CD4-positive, CD25-positive, alpha-beta regulatory T cell (primary cell): Measurements from ENCODE around the gene RNF149. TPM values are rescaled to one million over a fixed set of nuclear protein-coding genes. Genes with fewer than 3 reads are reported as not detected.

Source experiments
- ATAC-seq, 2 donors: fragments of 150-1000 bp; cut with Tn5 transposase; one replicate each; pipeline ENCODE4 v1.10.0; 2021; ENCODE audit warnings: low read depth in 2 of 2, moderate number of reproducible peaks in 2 of 2, moderate library complexity in 1 of 2
- DNase-seq, 3 donors: peaks; one replicate each; pipeline versions ENCODE4 v3.0.0 to v3.0.0-alpha.2; 2012 to 2022; ENCODE audit warnings: mixed read lengths in 1 of 3
- H3K27ac ChIP-seq: one replicate; pipeline ENCODE4 v1.7.0; 2013; ENCODE audit warnings: mild to moderate bottlenecking, low read length; ENCODE audit not compliant: insufficient read depth, poor library complexity, severe bottlenecking
- H3K27me3 ChIP-seq: one replicate; pipeline ENCODE4 v1.7.0; 2013; ENCODE audit warnings: low read length; ENCODE audit not compliant: control insufficient read depth, insufficient read depth
- H3K36me3 ChIP-seq: one replicate; pipeline ENCODE4 v1.7.0; 2013; ENCODE audit warnings: mild to moderate bottlenecking, low read length, moderate library complexity; ENCODE audit not compliant: control insufficient read depth, insufficient read depth
- H3K4me1 ChIP-seq: 2 replicates; pipeline ENCODE4 v1.7.0; 2013; ENCODE audit warnings: mild to moderate bottlenecking, low read length; ENCODE audit not compliant: insufficient read depth, control insufficient read depth, poor library complexity, severe bottlenecking
- H3K4me3 ChIP-seq: one replicate; pipeline ENCODE4 v1.7.0; 2013; ENCODE audit warnings: low read depth, mild to moderate bottlenecking, low read length, moderate library complexity
- H3K9me3 ChIP-seq, 2 experiments: 1 replicate in 1 of 2; 2 replicates in 1 of 2; pipeline ENCODE4 v1.7.0; 2013; ENCODE audit warnings: low read length in 2 of 2, mild to moderate bottlenecking in 1 of 2, moderate library complexity in 1 of 2; ENCODE audit not compliant: control insufficient read depth in 2 of 2
- H3K27ac Mint-ChIP-seq, 3 donors: one replicate each; pipeline ENCODE4 v1.8.0; 2020 to 2022; ENCODE audit warnings: mild to moderate bottlenecking in 3 of 3, mixed read lengths in 3 of 3, moderate library complexity in 2 of 3
- H3K27me3 Mint-ChIP-seq: one replicate; pipeline ENCODE4 v1.8.0; 2022; ENCODE audit warnings: mild to moderate bottlenecking, mixed read lengths
- H3K36me3 Mint-ChIP-seq: one replicate; pipeline ENCODE4 v1.8.0; 2020; ENCODE audit warnings: mixed read lengths
- H3K4me1 Mint-ChIP-seq, 4 donors: one replicate each; pipeline ENCODE4 v1.8.0; 2020 to 2022; ENCODE audit warnings: mixed read lengths in 4 of 4, mild to moderate bottlenecking in 1 of 4
- H3K4me3 Mint-ChIP-seq, 4 donors: one replicate each; pipeline ENCODE4 v1.8.0; 2020 to 2022; ENCODE audit warnings: mild to moderate bottlenecking in 4 of 4, mixed read lengths in 4 of 4, moderate library complexity in 3 of 4
- H3K9me3 Mint-ChIP-seq, 7 donors: one replicate each; pipeline ENCODE4 v1.8.0; 2020 to 2022; ENCODE audit warnings: mixed read lengths in 7 of 7, mild to moderate bottlenecking in 3 of 7, moderate library complexity in 2 of 7
- polyA plus RNA-seq, 4 donors: library from polyadenylated mRNA; unstranded; fragments of 300-500 nt; fragmentation: Illumina TruSeq; gene quantifications; one replicate each; pipeline ENCODE4 v1.2.3, GENCODE V29; 2021
- total RNA-seq: library from RNA; stranded (reverse); gene quantifications from one replicate; pipeline ENCODE4 v1.2.3, GENCODE V29; 2022

Gene RNF149
- total and polyA plus RNA-seq, 5 donors from 2014 or later = 84.4 to 221 (median 92.8) TPM

DNA sequence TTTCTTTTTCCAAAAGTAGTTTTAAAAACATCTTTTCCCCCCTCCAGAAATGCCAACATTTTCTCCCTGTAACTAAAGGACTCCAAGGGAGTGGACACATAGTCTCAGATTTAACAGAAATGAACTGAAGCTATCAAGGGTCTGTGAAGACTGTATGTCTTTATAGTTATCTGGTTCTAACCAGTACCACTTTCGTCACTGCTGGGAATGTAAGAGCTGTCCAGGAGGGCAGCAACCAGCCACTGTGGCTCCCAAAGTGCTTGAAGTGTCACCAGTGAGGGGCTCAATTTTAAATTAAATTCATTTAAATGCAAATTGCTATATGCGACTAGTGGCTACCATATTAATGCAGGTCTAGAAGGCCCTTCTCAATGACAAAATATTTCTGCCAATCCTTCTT lies 15.0 kb downstream of the RNF149 start:
- DNase-seq = no peak
- Histone ChIP-seq H3K27ac (peak overlapping the region; percentile 14), H3K36me3 (peaks cover 46% of the 10 kb centered on the region), H3K4me1 (peaks cover 46% of the 10 kb centered on the region), H3K9me3 (no peaks in the 10 kb centered on the region), H3K27me3 (no peaks in the 10 kb centered on the region), H3K4me3 (no peak overlapping the region)
- peaks cover 23% of the 10 kb centered on the region for H3K36me3 Mint-ChIP-seq
- no peak overlapping the region for H3K4me3 Mint-ChIP-seq
- H3K4me1 Mint-ChIP-seq = peaks cover 25 to 74% (median 47%) of the 10 kb centered on the region in 4 donors
- no peaks in the 10 kb centered on the region for H3K27me3 Mint-ChIP-seq
- no peak for ATAC-seq
- no peak overlapping the region for H3K27ac Mint-ChIP-seq
- no peaks in the 10 kb centered on the region for H3K9me3 Mint-ChIP-seq

DNA sequence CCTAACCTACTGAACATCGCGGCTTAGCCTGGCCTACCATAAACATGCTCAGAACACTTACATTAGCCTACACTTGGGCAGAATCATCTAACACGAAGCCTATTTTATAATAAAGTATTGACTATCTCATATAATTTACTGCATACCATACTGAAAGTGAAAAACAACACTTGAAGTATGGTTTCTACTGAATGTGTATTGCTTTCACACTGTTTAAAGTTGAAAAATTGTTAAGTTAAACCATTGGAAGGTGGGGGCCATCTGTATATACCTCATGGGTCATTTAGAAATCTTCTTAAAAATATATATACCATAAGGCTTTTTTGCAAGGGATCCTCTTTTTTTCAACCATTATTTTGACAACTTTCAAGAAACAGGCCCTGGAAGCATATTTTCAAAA lies 16.5 kb downstream of the RNF149 start:
- Mint-ChIP-seq H3K4me1 (peaks cover 23 to 64% (median 36%) of the 10 kb centered on the region in 4 donors), H3K4me3 (no peak overlapping the region), H3K36me3 (peaks cover 24% of the 10 kb centered on the region), H3K27ac (no peak overlapping the region), H3K9me3 (no peaks in the 10 kb centered on the region), H3K27me3 (no peaks in the 10 kb centered on the region)
- Histone ChIP-seq H3K4me3 (no peak overlapping the region), H3K27me3 (no peaks in the 10 kb centered on the region), H3K36me3 (peaks cover 62% of the 10 kb centered on the region), H3K27ac (no peak overlapping the region), H3K4me1 (peaks cover 30% of the 10 kb centered on the region), H3K9me3 (no peaks in the 10 kb centered on the region)
- no peak for ATAC-seq
- no peak for DNase-seq

DNA sequence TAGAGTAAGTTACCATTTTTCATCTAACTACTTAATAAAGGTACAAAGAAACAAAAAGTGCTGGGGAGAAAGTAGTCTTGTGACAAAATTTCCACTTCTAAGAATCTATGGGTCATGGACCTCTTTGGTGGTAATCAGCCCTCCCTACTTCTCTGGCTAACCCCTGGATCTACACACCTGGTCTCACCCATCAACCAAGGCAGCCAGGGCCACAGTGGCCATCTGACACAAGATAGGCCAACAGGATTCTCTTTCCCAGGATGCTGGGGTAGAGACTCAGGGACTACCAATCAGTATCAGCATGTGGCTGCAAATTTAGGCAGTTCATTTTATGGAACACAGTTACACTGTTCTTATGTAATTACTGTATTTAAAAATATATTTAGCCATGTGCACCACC lies 17.8 kb downstream of the RNF149 start:
- Mint-ChIP-seq H3K4me1 (peaks cover 21 to 59% (median 32%) of the 10 kb centered on the region in 4 donors), H3K27me3 (no peaks in the 10 kb centered on the region), H3K9me3 (no peaks in the 10 kb centered on the region), H3K36me3 (peaks cover 28% of the 10 kb centered on the region), H3K27ac (peak overlapping the region in 1 of 3 donors; percentile 33), H3K4me3 (no peak overlapping the region)
- Histone ChIP-seq H3K4me1 (peaks cover 18% of the 10 kb centered on the region), H3K9me3 (no peaks in the 10 kb centered on the region), H3K4me3 (no peak overlapping the region), H3K27ac (no peak overlapping the region), H3K36me3 (peaks cover 74% of the 10 kb centered on the region), H3K27me3 (no peaks in the 10 kb centered on the region)
- no peak for ATAC-seq
- no peak for DNase-seq

DNA sequence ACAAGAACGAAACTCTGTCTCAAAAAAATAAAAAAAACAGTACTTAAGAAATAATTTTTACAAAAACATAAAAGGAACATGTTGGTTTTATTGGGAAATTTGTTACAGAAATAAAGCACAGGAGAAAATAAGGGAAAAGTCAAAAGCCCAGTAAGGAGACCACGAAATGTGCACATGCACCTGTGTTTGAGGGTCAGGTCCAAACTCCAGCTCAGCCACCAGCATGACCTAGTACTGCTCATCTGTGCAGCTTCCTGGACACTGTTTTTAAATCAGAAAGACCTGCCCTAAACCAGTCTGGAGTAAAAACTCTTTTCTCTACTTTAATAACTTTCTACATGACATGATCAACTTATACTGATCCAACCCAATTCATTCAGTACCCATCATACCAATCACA lies 21.2 kb downstream of the RNF149 start:
- DNase-seq (no peak), ATAC-seq (no peak)
- Mint-ChIP-seq H3K27me3 (no peaks in the 10 kb centered on the region), H3K9me3 (peaks cover 0 to 1% (median 0%) of the 10 kb centered on the region in 7 donors), H3K27ac (peak overlapping the region in 1 of 3 donors; percentile 3), H3K4me1 (peaks cover 11 to 58% (median 29%) of the 10 kb centered on the region in 4 donors), H3K4me3 (no peak overlapping the region), H3K36me3 (peaks cover 39% of the 10 kb centered on the region)
- Histone ChIP-seq H3K36me3 (peaks cover 82% of the 10 kb centered on the region), H3K27ac (peak overlapping the region; percentile 28), H3K4me3 (no peak overlapping the region), H3K27me3 (no peaks in the 10 kb centered on the region), H3K9me3 (no peaks in the 10 kb centered on the region), H3K4me1 (no peaks in the 10 kb centered on the region)

DNA sequence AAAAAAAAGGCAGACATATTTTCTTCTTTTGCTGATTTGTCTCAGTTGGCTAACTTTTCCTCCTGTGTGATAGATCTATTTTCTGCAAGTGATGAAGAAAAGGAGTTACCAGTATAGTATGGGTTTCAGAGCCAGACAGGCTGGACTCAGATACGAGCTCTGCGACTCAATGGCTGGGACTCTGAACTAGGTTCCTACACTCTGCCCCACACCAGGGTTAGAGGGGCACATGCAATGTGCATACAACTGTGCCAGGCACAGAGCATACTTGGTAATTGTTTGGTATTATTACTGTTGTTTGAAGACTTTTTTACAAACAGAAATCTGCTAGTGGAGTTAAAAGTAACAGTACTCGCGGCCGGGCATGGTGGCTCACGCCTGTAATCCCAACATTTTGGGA lies 21.8 kb downstream of the RNF149 start:
- Histone ChIP-seq H3K9me3 (no peaks in the 10 kb centered on the region), H3K27me3 (no peaks in the 10 kb centered on the region), H3K4me1 (no peaks in the 10 kb centered on the region), H3K36me3 (peaks cover 82% of the 10 kb centered on the region), H3K27ac (no peak overlapping the region), H3K4me3 (no peak overlapping the region)
- Mint-ChIP-seq H3K9me3 (peaks cover 0 to 1% (median 0%) of the 10 kb centered on the region in 7 donors), H3K4me1 (peaks cover 17 to 58% (median 31%) of the 10 kb centered on the region in 4 donors), H3K27ac (peak overlapping the region in 1 of 3 donors; percentile 3), H3K4me3 (no peak overlapping the region), H3K36me3 (peaks cover 40% of the 10 kb centered on the region), H3K27me3 (no peaks in the 10 kb centered on the region)
- DNase-seq (no peak), ATAC-seq (no peak)

DNA sequence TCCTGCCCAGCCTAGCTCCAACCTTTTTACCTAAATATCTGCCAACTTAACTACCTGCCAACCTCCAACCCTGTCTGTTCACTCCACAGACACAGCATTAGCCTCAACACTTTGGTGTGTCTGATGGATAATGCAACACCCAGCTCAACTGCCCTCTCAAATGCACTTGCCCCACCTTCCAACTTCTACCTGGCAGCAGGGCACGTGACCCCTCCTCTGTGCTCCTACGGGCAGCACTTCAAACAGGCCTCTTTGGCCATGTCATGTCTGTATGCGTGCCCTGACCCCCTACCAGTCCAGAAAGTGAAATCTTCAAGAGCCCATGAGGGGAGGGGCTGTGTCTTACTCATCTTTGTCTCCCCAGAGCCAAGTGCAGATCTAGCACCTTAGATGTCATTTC lies 25.5 kb downstream of the RNF149 start:
- H3K4me3 Mint-ChIP-seq = no peak overlapping the region

DNA sequence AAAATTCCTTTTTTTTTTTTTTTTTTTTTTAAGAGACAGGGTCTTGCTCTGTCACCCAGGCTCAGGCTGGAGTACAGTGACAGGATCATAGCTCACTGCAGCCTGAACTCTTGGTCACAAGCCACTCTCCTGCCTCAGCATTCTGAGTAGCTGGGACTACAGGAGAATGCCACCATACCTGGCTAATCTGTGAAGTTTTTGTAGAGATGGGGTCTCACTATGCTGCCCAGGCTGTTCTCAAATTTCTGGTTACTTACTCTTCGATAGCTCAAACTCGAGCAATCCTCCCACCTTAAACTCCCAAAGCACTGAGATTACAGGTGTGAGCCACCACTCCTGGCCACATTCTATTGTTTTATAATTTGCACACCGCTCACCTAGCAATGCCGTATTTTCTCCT lies 27.0 kb downstream of the RNF149 start:
- Mint-ChIP-seq H3K36me3 (peaks cover 67% of the 10 kb centered on the region), H3K4me3 (no peak overlapping the region)
- DNase-seq = no peak

More for the DNA sequence above, 25.5 kb downstream of the RNF149 start:
- H3K27ac Mint-ChIP-seq = peak overlapping the region; percentile 19 to 65 (median 65)
- Histone ChIP-seq H3K36me3 (peaks cover 95% of the 10 kb centered on the region), H3K9me3 (no peaks in the 10 kb centered on the region), H3K27ac (no peak overlapping the region), H3K4me1 (no peaks in the 10 kb centered on the region), H3K27me3 (no peaks in the 10 kb centered on the region), H3K4me3 (no peak overlapping the region)
- peaks cover 26 to 56% (median 38%) of the 10 kb centered on the region in 4 donors for H3K4me1 Mint-ChIP-seq
- no peak for DNase-seq
- H3K27me3 Mint-ChIP-seq = no peaks in the 10 kb centered on the region
- peaks cover 0 to 1% (median 0%) of the 10 kb centered on the region in 7 donors for H3K9me3 Mint-ChIP-seq
- ATAC-seq = no peak
- peaks cover 69% of the 10 kb centered on the region for H3K36me3 Mint-ChIP-seq

DNA sequence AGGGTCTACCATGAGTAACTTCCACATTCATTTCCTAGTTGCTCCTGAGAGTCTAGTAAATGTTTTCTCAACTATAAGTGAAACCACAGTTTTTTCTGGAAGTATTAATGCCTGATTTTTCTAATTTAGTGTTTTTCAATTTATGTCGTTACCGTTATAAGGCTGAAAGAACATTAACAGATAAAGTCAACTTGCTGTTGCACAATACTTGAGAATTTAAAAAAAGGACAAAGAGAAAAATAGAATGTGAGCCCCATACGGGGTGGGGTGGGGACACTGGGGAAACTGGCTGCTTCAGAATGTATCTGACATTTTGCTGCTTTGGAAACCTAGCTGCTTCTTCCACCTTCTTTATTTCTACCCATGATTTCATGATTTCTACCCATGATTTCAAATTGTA lies 29.6 kb downstream of the RNF149 start:
- Histone ChIP-seq H3K4me1 (no peaks in the 10 kb centered on the region), H3K36me3 (peaks cover 85% of the 10 kb centered on the region), H3K27me3 (no peaks in the 10 kb centered on the region), H3K27ac (peak overlapping the region; percentile 18), H3K4me3 (no peak overlapping the region), H3K9me3 (no peaks in the 10 kb centered on the region)
- Mint-ChIP-seq H3K4me1 (peaks cover 16 to 47% (median 32%) of the 10 kb centered on the region in 4 donors), H3K27ac (peak overlapping the region in 2 of 3 donors; percentile 51 to 73), H3K9me3 (no peaks in the 10 kb centered on the region), H3K4me3 (no peak overlapping the region), H3K27me3 (no peaks in the 10 kb centered on the region), H3K36me3 (peaks cover 61% of the 10 kb centered on the region)
- ATAC-seq (no peak), DNase-seq (no peak)

More for the DNA sequence above, 27.0 kb downstream of the RNF149 start:
- Histone ChIP-seq H3K36me3 (peaks cover 94% of the 10 kb centered on the region), H3K4me3 (no peak overlapping the region), H3K27ac (no peak overlapping the region), H3K4me1 (no peaks in the 10 kb centered on the region), H3K27me3 (no peaks in the 10 kb centered on the region), H3K9me3 (no peaks in the 10 kb centered on the region)
- H3K9me3 Mint-ChIP-seq = peaks cover 0 to 1% (median 0%) of the 10 kb centered on the region in 7 donors
- H3K27ac Mint-ChIP-seq = peak overlapping the region in 2 of 3 donors; percentile 19 to 53
- ATAC-seq = no peak
- no peaks in the 10 kb centered on the region for H3K27me3 Mint-ChIP-seq
- peaks cover 20 to 60% (median 40%) of the 10 kb centered on the region in 4 donors for H3K4me1 Mint-ChIP-seq
